ENCODE data around the gene PTCD2.

DNA sequence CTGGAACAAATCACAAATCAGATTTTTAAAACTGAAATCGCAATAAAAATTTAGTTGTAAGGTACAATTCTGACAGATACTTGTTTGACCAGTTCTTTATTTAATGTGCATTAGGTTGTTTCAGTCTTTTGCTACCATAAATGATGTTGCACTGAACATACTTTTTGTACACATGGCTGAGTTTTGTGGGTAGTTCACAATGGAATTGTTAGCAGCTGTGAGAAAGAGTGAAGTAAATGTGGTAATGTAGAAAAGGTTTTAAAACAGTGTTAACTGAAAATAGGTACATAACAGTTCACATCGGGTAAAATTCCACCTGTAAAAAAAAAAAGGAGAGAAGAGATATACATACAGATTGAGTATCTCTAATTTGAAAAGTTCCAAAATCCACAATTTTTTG lies 25.7 kb upstream of the PTCD2 start:
- TF ChIP-seq, protein P1, sequence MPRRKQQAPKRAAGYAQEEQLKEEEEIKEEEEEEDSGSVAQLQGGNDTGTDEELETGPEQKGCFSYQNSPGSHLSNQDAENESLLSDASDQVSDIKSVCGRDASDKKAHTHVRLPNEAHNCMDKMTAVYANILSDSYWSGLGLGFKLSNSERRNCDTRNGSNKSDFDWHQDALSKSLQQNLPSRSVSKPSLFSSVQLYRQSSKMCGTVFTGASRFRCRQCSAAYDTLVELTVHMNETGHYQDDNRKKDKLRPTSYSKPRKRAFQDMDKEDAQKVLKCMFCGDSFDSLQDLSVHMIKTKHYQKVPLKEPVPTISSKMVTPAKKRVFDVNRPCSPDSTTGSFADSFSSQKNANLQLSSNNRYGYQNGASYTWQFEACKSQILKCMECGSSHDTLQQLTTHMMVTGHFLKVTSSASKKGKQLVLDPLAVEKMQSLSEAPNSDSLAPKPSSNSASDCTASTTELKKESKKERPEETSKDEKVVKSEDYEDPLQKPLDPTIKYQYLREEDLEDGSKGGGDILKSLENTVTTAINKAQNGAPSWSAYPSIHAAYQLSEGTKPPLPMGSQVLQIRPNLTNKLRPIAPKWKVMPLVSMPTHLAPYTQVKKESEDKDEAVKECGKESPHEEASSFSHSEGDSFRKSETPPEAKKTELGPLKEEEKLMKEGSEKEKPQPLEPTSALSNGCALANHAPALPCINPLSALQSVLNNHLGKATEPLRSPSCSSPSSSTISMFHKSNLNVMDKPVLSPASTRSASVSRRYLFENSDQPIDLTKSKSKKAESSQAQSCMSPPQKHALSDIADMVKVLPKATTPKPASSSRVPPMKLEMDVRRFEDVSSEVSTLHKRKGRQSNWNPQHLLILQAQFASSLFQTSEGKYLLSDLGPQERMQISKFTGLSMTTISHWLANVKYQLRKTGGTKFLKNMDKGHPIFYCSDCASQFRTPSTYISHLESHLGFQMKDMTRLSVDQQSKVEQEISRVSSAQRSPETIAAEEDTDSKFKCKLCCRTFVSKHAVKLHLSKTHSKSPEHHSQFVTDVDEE (CRISPR knock-in tag; IDR thresholded peaks at IDR 0.05), result no peak
- TF ChIP-seq SNAI2 (CRISPR knock-in tag; IDR thresholded peaks at IDR 0.05) (no peak), ZNF70 (CRISPR knock-in tag; IDR thresholded peaks at IDR 0.05) (no peak), GLIS3 (CRISPR knock-in tag; IDR thresholded peaks at IDR 0.05) (no peak), BACH2 (CRISPR knock-in tag; IDR thresholded peaks at IDR 0.05; ENCODE audit: borderline replicate concordance) (no peak), ZNF565 (CRISPR knock-in tag; conservative IDR thresholded peaks at IDR 0.05; ENCODE audit: low read depth) (no peak), ISL1 (CRISPR knock-in tag; IDR thresholded peaks at IDR 0.05) (no peak), ZFP30 (CRISPR knock-in tag; IDR thresholded peaks at IDR 0.05) (no peak), PPARA (CRISPR knock-in tag; IDR thresholded peaks at IDR 0.05; ENCODE audit: borderline replicate concordance) (no peak)
- TF ChIP-seq, protein P2, sequence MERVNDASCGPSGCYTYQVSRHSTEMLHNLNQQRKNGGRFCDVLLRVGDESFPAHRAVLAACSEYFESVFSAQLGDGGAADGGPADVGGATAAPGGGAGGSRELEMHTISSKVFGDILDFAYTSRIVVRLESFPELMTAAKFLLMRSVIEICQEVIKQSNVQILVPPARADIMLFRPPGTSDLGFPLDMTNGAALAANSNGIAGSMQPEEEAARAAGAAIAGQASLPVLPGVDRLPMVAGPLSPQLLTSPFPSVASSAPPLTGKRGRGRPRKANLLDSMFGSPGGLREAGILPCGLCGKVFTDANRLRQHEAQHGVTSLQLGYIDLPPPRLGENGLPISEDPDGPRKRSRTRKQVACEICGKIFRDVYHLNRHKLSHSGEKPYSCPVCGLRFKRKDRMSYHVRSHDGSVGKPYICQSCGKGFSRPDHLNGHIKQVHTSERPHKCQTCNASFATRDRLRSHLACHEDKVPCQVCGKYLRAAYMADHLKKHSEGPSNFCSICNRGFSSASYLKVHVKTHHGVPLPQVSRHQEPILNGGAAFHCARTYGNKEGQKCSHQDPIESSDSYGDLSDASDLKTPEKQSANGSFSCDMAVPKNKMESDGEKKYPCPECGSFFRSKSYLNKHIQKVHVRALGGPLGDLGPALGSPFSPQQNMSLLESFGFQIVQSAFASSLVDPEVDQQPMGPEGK (CRISPR knock-in tag; IDR thresholded peaks at IDR 0.05; ENCODE audit: borderline replicate concordance), result no peak
- TF ChIP-seq, protein P3, sequence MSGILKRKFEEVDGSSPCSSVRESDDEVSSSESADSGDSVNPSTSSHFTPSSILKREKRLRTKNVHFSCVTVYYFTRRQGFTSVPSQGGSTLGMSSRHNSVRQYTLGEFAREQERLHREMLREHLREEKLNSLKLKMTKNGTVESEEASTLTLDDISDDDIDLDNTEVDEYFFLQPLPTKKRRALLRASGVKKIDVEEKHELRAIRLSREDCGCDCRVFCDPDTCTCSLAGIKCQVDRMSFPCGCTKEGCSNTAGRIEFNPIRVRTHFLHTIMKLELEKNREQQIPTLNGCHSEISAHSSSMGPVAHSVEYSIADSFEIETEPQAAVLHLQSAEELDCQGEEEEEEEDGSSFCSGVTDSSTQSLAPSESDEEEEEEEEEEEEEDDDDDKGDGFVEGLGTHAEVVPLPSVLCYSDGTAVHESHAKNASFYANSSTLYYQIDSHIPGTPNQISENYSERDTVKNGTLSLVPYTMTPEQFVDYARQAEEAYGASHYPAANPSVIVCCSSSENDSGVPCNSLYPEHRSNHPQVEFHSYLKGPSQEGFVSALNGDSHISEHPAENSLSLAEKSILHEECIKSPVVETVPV (CRISPR knock-in tag; IDR thresholded peaks at IDR 0.05), result no peak
- TF ChIP-seq, protein P4, sequence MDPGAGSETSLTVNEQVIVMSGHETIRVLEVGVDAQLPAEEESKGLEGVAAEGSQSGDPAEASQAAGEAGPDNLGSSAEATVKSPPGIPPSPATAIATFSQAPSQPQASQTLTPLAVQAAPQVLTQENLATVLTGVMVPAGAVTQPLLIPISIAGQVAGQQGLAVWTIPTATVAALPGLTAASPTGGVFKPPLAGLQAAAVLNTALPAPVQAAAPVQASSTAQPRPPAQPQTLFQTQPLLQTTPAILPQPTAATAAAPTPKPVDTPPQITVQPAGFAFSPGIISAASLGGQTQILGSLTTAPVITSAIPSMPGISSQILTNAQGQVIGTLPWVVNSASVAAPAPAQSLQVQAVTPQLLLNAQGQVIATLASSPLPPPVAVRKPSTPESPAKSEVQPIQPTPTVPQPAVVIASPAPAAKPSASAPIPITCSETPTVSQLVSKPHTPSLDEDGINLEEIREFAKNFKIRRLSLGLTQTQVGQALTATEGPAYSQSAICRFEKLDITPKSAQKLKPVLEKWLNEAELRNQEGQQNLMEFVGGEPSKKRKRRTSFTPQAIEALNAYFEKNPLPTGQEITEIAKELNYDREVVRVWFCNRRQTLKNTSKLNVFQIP (CRISPR knock-in tag; IDR thresholded peaks at IDR 0.05; ENCODE audit: borderline replicate concordance, low read depth), result no peak
